Tibial nerve (tissue), 4 donors: ENCODE measurements around the gene CACNA1B.

ENCODE experiments used
- EP300 ChIP-seq, 2 donors: sonication (generic); formaldehyde crosslinking; IDR thresholded peaks; one replicate each; pipeline ENCODE4 v1.6.1; 2017; ENCODE audit warnings: antibody characterized with exemption in 2 of 2, mild to moderate bottlenecking in 1 of 2
- POLR2A ChIP-seq, 2 donors: fragments of 450-650 bp; IDR thresholded peaks; one replicate each; pipeline ENCODE4 v1.6.1; 2017; ENCODE audit warnings: antibody characterized with exemption in 2 of 2, mild to moderate bottlenecking in 2 of 2, moderate library complexity in 2 of 2
- TF ChIP-seq, protein P1 (sequence below), 5 experiments: fragments of 200-600 bp in 3 of 5; fragments of 450-650 bp in 2 of 5; sonication (generic) in 3 of 5; IDR thresholded peaks; one replicate each; pipeline ENCODE4 v1.5.1; 2016 to 2019; ENCODE audit warnings: antibody characterized with exemption in 5 of 5, mild to moderate bottlenecking in 3 of 5, moderate library complexity in 2 of 5

DNA sequence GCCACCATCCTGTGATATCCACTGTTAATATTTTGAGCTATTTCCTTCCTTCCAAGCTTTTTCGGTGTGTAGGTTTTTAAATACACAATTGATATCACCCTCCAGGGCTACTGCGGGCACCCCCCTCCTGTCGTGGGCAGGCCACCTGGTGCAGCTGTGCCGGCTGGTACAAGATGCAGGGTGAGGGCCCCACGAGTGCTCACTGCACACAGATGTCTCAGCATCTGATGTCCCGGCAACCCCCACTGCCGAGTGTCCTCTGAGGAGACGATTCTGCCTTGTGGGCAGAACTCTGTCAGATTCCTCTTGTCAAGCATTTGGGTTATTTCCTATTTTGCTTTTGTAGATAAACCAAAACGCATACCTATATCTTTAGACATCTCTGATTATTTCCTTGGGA lies 25.1 kb downstream of the CACNA1B start:
- TF ChIP-seq, protein P1, sequence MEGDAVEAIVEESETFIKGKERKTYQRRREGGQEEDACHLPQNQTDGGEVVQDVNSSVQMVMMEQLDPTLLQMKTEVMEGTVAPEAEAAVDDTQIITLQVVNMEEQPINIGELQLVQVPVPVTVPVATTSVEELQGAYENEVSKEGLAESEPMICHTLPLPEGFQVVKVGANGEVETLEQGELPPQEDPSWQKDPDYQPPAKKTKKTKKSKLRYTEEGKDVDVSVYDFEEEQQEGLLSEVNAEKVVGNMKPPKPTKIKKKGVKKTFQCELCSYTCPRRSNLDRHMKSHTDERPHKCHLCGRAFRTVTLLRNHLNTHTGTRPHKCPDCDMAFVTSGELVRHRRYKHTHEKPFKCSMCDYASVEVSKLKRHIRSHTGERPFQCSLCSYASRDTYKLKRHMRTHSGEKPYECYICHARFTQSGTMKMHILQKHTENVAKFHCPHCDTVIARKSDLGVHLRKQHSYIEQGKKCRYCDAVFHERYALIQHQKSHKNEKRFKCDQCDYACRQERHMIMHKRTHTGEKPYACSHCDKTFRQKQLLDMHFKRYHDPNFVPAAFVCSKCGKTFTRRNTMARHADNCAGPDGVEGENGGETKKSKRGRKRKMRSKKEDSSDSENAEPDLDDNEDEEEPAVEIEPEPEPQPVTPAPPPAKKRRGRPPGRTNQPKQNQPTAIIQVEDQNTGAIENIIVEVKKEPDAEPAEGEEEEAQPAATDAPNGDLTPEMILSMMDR (IDR thresholded peaks at IDR 0.05) = no peak
- TF ChIP-seq POLR2A (IDR thresholded peaks at IDR 0.05) = no peak
- no peak for TF ChIP-seq EP300 (IDR thresholded peaks at IDR 0.05)
